ENCODE results near the gene TRAP1. TPM values are rescaled to one million over a fixed set of nuclear protein-coding genes. Genes with fewer than 3 reads are reported as not detected.

TRAP1 gene
- total and polyA plus RNA-seq, 9 donors = 56.3 to 102 (median 76.7) TPM

GRCh38 chr16:3761375-3762106 lies 44.2 kb upstream of the TRAP1 start:
- Histone ChIP-seq H3K27me3 (no peaks in the 10 kb centered on the region), H3K27ac (no peak overlapping the region), H3K4me1 (ENCODE audit: insufficient read depth) (no peaks in the 10 kb centered on the region), H3K9me3 (no peaks in the 10 kb centered on the region), H3K36me3 (no peaks in the 10 kb centered on the region), H3K4me3 (no peak overlapping the region)
- 75 to 89% (median 82%) methylated on average over 14 of the region's 14 CpGs for WGBS, 3 donors
- DNase-seq = no peak
- intact Hi-C loops (cut with DNase I) = no loop called here
- TF ChIP-seq POLR2A (IDR thresholded peaks at IDR 0.05) (no peak), CTCF (IDR thresholded peaks at IDR 0.05) (no peak)

- no peak overlapping the region for H3K27ac ChIP-seq
- H3K36me3 ChIP-seq = no peaks in the 10 kb centered on the region
- no peaks in the 10 kb centered on the region for H3K4me1 ChIP-seq (ENCODE audit: insufficient read depth)
- no peak overlapping the region for H3K4me3 ChIP-seq
- H3K27me3 ChIP-seq = no peaks in the 10 kb centered on the region
- intact Hi-C loops (cut with DNase I) = no loop called here
- WGBS, 3 donors = 96 to 97% (median 96%) methylated on average over 6 of the region's 6 CpGs
- no peak for DNase-seq
- H3K9me3 ChIP-seq = no peaks in the 10 kb centered on the region
- no peak for TF ChIP-seq POLR2A (IDR thresholded peaks at IDR 0.05)
Measured at GRCh38 chr16:3760518-3760917, 43.2 kb upstream of the TRAP1 start.

- no peak for DNase-seq
- Histone ChIP-seq H3K27ac (no peak overlapping the region), H3K9me3 (no peaks in the 10 kb centered on the region), H3K36me3 (no peaks in the 10 kb centered on the region), H3K4me3 (no peak overlapping the region), H3K4me1 (ENCODE audit: insufficient read depth) (no peaks in the 10 kb centered on the region), H3K27me3 (no peaks in the 10 kb centered on the region)
- WGBS, 3 donors = 60 to 80% (median 65%) methylated on average over 5 of the region's 5 CpGs
- intact Hi-C loops (cut with DNase I) = no loop called here
- no peak for TF ChIP-seq EP300 (IDR thresholded peaks at IDR 0.05)
- TF ChIP-seq CTCF (IDR thresholded peaks at IDR 0.05) = no peak
- no peak for TF ChIP-seq POLR2A (IDR thresholded peaks at IDR 0.05)
Measured at GRCh38 chr16:3759736-3760135, 42.4 kb upstream of the TRAP1 start.

GRCh38 chr16:3756113-3756512 lies 38.8 kb upstream of the TRAP1 start:
- no peaks in the 10 kb centered on the region for H3K27me3 ChIP-seq
- H3K36me3 ChIP-seq = no peaks in the 10 kb centered on the region
- no peaks in the 10 kb centered on the region for H3K4me1 ChIP-seq (ENCODE audit: insufficient read depth)
- H3K27ac ChIP-seq = no peak overlapping the region
- DNase-seq = peak in 1 of 5 donors; percentile 27
- H3K4me3 ChIP-seq = no peak overlapping the region
- intact Hi-C loops (cut with DNase I) = no loop called here
- 76 to 87% (median 80%) methylated on average over 9 of the region's 9 CpGs for WGBS, 3 donors
- H3K9me3 ChIP-seq = no peaks in the 10 kb centered on the region
- no peak for TF ChIP-seq CTCF (IDR thresholded peaks at IDR 0.05)
- no peak for TF ChIP-seq EP300 (IDR thresholded peaks at IDR 0.05)
- no peak for TF ChIP-seq POLR2A (IDR thresholded peaks at IDR 0.05)

- no peak overlapping the region for H3K27ac ChIP-seq
- 86 to 90% (median 87%) methylated on average over 4 of the region's 4 CpGs for WGBS, 3 donors
- no peaks in the 10 kb centered on the region for H3K4me1 ChIP-seq (ENCODE audit: insufficient read depth)
- no peak overlapping the region for H3K4me3 ChIP-seq
- DNase-seq = no peak
- H3K9me3 ChIP-seq = no peaks in the 10 kb centered on the region
- TF ChIP-seq EP300 (IDR thresholded peaks at IDR 0.05) (no peak), CTCF (IDR thresholded peaks at IDR 0.05) (no peak)
- no peaks in the 10 kb centered on the region for H3K27me3 ChIP-seq
- intact Hi-C loops (cut with DNase I) = no loop called here
- H3K36me3 ChIP-seq = no peaks in the 10 kb centered on the region
Measured at GRCh38 chr16:3755249-3755648, 37.9 kb upstream of the TRAP1 start.

Data from ovary (tissue), 9 donors.